ENCODE data around the gene MRPL28.
"Not testable (repeated sequence)": the region's sequence is repeated elsewhere in the genome, so short reads cannot be mapped to it uniquely, and the experiment has no call there.

MRPL28 gene

GRCh38 chr16:370443-370842, at the start of gene MRPL28:
MRPL28 (minus strand) TSS chr16:370538; CDS start chr16:370218, 320 bp downstream.
- DNase-seq = peak; percentile 81

GRCh38 chr16:415170-415498, 44.8 kb upstream of the MRPL28 start:
- DNase-seq = not testable (repeated sequence)

GRCh38 chr16:414395-415169, 44.2 kb upstream of the MRPL28 start:
- DNase-seq = no peak

DNA sequence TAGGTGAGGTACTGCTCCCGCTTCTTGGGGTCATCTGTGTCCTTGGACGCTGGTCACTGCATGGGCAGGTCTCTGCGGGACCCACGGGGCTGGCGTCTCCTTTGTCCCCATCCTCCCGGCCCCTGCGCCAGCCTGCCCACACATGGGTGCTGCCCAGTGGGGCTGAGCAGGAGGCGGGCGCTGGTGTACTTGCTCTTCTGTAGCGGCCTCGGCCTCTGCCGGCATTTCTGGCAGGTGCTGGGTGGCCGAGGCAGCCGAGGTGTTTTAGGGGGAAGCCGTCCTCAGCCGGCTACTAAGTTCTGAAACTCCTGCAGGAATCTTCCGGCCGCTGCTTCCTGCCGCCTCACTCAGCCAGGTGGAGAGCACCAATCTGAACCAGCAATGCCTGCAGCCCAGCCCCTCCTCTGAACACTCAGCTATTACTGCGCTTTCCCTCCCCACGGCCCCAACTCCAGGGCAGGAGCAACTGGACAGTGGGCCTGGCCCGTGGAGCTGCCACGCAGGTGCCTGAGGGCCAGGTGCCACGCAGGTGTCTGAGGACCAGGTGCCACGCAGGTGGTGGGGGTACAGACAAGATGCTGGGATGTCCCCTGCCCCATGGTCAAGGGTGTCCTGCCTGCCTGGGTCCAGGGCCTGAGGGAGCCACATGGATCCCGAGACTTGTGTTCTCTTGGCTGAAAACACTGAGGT, 41.4 kb upstream of the MRPL28 start:
- no peak for DNase-seq

DNA sequence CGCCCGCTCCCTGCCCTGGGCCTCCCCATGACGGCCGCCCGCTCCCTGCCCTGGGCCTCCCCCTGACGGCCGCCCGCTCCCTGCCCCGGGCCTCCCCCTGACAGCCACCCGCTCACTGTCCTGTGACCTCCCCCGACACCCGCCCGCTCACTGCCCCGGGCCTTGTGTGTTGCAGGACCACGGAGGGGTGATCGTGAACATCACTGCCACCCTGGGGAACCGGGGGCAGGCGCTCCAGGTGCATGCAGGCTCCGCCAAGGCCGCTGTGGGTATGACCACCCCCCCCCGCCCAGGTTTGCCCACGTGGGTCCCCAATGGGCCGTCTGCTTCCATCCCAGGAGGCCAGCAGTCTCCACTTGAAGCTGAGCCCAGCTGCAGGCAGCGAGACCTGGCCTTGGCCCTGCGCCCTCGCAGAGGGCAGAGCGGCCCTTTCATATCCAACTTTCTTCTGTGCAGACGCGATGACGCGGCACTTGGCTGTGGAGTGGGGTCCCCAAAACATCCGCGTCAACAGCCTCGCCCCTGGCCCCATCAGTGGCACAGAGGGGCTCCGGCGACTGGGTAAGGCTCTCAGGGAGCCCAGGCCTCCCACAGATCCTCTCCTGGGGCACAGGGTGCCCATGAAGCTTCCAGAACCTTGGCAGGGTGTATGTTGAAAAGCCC, 40.3 kb upstream of the MRPL28 start:
- DNase-seq = no peak

- DNase-seq = no peak
Measured at GRCh38 chr16:407253-407652, 36.9 kb upstream of the MRPL28 start.

DNA sequence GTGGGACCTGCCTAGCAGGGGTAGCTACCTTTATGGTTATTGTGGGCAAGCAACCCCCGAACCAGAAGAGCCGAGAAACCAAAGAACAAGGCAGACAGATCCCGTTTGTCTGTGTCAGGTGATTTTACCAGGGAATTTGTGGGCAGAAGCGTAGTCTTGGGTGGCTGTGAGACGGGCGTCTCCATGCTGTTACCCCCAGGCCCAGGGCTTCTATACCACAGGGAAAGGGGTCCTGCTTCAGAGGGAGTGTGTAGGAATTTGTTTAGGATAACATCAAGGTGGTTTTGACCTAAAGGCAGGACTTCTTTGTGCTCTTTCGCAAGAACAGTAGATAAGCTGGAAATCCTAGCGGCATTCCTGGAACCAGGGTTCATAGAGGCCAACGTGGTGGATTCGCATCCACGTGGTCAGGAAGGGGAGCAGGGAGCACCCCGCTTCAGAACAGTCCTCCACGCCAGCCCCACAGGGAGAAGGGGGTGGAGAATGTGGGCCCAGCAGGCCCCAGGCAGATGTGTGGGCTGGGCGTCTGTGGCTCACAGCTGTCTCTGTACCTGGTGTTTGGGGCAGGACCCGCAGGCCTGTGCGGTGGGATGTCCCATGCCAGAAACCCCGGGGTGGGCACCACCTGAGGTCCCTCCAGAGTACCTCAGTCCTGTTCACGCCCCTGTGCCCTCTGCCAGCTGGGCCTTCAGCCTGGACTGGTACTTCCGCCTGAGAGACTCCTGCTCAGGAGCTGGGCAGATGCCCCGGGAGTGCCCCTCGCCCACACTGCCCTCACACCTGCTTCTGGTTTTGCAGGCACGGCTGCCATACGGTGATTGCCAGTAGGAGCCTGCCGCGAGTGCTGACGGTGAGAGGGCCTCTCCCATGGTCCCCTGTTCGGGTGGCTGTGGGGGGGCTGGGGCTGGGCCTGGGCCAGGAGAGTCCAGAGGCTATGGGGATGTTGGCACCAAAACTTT, 35.5 kb upstream of the MRPL28 start:
- DNase-seq = no peak

- no peak for DNase-seq
Measured at GRCh38 chr16:404971-405486, 34.7 kb upstream of the MRPL28 start.

DNA sequence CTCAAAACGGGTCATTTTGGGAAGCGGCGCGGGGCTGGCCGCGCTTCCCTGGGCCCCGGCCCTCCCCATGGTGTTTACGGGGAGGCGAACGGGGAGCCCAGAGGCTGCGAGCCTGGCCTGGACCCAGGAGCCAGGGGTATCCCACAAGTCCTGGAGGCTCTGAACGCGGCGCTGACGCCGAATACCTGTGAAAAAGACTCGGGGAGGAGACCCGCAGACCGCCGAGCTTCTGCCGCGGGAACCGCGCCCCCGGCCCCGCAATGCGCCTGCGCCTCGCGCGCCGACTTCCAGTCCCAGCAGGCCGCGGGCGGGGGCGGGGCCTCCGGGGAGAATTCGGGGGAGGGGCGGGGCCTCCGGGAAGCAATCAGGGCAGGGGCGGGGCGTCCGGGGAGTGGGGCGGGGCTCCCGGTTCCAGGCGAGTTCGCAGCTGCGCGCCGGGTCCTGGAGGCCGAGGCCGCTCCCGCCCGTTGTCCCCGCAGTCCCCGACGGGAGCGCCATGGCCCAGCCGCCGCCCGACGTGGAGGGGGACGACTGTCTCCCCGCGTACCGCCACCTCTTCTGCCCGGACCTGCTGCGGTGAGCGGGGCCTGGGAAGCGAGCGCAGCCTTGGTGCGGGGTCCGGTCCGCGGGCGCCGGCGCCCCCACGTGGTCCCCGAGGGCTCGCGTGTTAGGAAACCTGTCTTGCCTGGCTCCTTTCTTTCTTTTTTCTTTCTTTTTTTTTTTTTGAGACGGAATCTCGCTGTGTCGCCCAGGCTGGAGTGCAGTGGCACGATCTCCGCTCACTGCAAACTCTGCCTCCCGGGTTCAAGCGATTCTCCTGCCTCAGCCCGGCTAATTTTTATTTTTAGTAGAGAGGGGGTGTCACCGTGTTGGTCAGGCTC, 31.4 kb upstream of the MRPL28 start, which contains the start of gene DECR2:
TSS of gene DECR2 (plus strand) at position 418 of the 881 bp plus-strand sequence. CDS start at position 497, 79 bp downstream.
- DNase-seq = peak; percentile 70

DNA sequence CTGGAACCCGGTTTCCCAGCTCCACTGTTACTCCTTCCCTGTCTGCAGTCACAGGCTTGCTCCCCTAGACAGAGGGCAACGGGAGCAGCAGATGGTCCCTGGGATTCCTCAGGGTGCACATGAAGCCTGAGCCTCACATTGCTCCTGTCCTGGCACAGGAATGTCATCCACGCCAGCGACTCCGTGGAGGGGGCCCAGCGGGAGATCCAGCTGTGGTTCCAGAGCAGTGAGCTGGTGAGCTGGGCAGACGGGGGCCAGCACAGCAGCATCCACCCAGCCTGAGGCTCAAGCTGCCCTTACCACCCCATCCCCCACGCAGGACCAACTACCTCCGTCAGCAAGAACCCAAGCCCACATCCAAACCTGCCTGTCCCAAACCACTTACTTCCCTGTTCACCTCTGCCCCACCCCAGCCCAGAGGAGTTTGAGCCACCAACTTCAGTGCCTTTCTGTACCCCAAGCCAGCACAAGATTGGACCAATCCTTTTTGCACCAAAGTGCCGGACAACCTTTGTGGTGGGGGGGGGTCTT, 29.8 kb upstream of the MRPL28 start:
- DNase-seq = no peak

DNA sequence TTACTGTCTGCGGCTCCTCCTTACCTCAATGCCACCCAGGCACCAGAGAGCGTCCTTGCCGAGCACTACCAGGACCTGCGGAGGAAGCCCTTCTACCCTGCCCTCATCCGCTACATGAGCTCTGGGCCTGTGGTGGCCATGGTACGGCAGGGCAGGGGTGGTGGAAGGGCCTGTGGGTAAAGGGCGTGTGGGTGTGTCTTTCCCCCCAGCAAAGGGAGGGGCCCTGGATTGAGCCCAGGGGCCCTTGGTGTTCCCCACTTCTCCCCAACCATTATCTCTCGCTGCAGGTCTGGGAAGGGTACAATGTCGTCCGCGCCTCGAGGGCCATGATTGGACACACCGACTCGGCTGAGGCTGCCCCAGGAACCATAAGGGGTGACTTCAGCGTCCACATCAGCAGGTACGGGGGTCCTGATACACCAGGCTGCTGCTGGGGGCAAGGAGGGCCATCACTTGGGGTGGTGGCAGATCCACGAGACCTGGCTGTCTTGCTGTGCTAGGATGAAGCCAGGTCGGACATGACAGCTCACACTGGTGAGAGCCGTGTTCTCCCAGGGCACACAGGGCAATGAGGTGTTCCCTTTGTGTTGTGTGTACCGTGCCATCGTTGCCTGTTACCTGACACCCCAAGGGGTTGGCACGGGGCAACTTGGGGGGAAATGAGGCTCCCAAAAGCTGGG, 29.1 kb upstream of the MRPL28 start:
- DNase-seq = no peak

GRCh38 chr16:398561-399339, 28.4 kb upstream of the MRPL28 start:
- no peak for DNase-seq

GRCh38 chr16:397736-398332, 27.5 kb upstream of the MRPL28 start:
- no peak for DNase-seq

GRCh38 chr16:397135-397661, 26.9 kb upstream of the MRPL28 start, which contains the start of gene NME4:
NME4 (plus strand) TSS chr16:397199; CDS start chr16:397223, 24 bp downstream.
- no peak for DNase-seq

DNA sequence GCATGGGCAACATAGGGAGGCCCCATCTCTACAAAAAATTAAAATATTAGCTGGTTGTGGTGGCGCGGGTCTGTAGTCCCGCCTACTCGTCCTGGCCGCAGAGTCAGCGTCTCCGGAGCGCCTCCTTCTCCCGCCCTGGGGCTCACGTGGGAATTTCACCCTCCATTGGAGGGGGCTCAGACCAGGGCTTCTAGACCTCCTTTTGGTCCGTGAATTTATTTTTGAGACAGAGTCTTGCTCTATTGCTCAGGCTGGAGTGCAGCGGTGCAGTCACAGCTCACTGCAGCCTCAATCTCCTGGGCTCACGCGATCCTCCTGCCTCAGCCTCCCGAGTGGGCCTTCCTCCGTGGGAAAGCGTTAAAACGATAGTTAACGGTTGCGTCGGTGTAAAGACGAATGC, 26.3 kb upstream of the MRPL28 start:
- no peak for DNase-seq

- DNase-seq = no peak
Measured at GRCh38 chr16:396199-396598, 25.9 kb upstream of the MRPL28 start.

GRCh38 chr16:392450-393030, 22.2 kb upstream of the MRPL28 start:
- DNase-seq = no peak

- DNase-seq = peak; percentile 60
Measured at GRCh38 chr16:391885-392335, 21.6 kb upstream of the MRPL28 start.

All from kidney glomerular epithelial cell (primary cell).